ENCODE data around the gene SINHCAF. TPM values are rescaled to one million over a fixed set of nuclear protein-coding genes. Genes with fewer than 3 reads are reported as not detected.

The SINHCAF gene
- total and polyA plus RNA-seq, 2 of the 8 experiments (the other 6 are each of a cell fraction or from before 2014, with no cell fraction given), result 138 to 576 TPM

GRCh38 chr12:31259136-31259886, 66.6 kb downstream of the SINHCAF start (continued):
- no peak for TF ChIP-seq SUZ12 (IDR thresholded peaks at IDR 0.05; ENCODE audit: low read length)
- TF ChIP-seq CHD7 (IDR thresholded peaks at IDR 0.05; ENCODE audit: insufficient replicate concordance, low read length), result no peak
- no peak for TF ChIP-seq SRF (IDR thresholded peaks at IDR 0.05; ENCODE audit: low read depth, low read length)
- TF ChIP-seq BCL11A (IDR thresholded peaks at IDR 0.05; ENCODE audit: low read depth in 2 of 2, low read length in 2 of 2), result no peak
